HG03159 (cell line): ENCODE results near the gene CDAN1.

Experiments used
- ATAC-seq: cut with Tn5 transposase; IDR thresholded peaks from one replicate; pipeline ENCODE4 v1.9.1; 2021; ENCODE audit warnings: mild to moderate bottlenecking, moderate library complexity; ENCODE audit not compliant: unreplicated experiment

The CDAN1 gene

DNA sequence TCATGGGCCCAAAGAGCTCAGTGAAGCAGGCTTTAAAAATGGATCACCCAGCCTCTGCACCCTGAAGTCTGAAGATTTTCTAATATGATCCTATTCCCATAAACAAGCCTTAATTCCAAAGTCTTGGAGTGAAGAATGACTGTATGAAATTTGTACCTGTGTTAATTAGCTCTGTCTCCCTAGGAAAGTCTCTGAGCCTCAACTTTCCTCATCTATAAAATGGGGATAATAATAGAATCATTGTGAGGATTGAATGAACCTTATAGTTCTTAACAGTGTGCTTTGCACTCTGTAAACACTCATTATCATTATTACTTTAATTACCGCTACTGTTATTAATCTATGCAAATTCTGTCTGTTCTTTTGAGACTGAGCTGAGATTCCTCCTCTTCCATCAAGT is 61.9 kb downstream of the CDAN1 start:
- no peak for ATAC-seq

DNA sequence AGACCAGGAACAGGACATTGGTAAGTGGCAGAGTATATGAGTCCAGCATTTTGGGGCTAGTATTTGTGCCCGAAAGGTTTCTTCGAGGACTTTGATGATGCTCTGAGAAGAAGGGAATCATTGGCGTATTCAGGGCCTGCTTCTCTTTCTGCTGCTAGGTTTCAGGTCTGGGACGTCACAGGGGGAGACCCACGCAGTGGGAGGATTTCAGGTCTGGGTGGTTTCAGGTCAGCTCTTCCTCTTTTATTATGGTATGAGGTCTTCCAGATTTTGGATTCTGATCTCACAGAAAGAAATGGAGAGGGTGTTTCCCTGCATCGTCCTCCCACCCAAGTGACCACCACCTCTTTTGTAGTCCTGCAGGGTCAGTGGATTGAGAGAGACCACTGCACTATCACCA is 62.5 kb downstream of the CDAN1 start:
- ATAC-seq = no peak
